GM12875 (cell line): ENCODE measurements around the gene DCX.

ENCODE experiments used
- H3K4me3 ChIP-seq: one replicate; pipeline ENCODE4 v1.5.1; 2011; ENCODE audit warnings: low read depth, low read length, control low read depth
- TF ChIP-seq, protein P1 (sequence below): IDR thresholded peaks from 2 replicates; pipeline ENCODE4 v1.5.1; 2011; ENCODE audit warnings: low read depth, mild to moderate bottlenecking, control low read depth, inconsistent platforms, low read length, moderate library complexity, borderline replicate concordance; ENCODE audit not compliant: insufficient read depth

The DCX gene

DNA sequence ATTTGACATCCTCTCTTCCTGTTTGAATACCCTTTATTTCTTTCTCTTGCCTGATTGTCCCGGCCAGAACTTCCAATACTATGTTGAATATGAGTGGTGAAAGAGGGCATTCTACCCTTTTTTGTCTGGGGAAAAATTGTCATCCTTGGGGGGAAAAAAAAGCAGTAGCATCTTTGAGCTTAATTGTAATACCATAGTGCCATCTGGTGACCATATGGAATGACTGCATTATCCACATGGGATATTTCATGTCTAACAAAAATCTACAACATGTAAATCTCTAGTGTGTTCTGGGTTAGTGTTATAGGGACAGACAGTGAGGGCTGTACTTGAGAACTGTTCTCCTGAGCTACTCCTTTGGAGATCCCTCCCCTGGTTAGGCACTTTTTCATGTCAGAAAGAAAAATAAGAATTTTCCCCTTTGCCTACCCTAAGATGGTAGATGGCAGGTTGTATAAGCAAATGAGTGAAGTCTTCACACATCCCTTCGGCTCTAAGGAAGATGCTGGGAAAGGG lies 167.7 kb downstream of the DCX start:
- H3K4me3 ChIP-seq = no peak overlapping the region
- TF ChIP-seq, protein P1, sequence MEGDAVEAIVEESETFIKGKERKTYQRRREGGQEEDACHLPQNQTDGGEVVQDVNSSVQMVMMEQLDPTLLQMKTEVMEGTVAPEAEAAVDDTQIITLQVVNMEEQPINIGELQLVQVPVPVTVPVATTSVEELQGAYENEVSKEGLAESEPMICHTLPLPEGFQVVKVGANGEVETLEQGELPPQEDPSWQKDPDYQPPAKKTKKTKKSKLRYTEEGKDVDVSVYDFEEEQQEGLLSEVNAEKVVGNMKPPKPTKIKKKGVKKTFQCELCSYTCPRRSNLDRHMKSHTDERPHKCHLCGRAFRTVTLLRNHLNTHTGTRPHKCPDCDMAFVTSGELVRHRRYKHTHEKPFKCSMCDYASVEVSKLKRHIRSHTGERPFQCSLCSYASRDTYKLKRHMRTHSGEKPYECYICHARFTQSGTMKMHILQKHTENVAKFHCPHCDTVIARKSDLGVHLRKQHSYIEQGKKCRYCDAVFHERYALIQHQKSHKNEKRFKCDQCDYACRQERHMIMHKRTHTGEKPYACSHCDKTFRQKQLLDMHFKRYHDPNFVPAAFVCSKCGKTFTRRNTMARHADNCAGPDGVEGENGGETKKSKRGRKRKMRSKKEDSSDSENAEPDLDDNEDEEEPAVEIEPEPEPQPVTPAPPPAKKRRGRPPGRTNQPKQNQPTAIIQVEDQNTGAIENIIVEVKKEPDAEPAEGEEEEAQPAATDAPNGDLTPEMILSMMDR = no peak
